ENCODE results near the gene NTSR1. TPM values are rescaled to one million over a fixed set of nuclear protein-coding genes. Genes with fewer than 3 reads are reported as not detected.

The NTSR1 gene
- total and polyA plus RNA-seq, 2 of the 13 experiments (the other 11 are each of a cell fraction or from before 2014, with no cell fraction given): 0.09 to 0.12 TPM

- Histone ChIP-seq H3K9ac (ENCODE audit: insufficient read depth, low read depth, low read length) (peak overlapping the region; percentile 68), H2AFZ (ENCODE audit: low read length) (no peak overlapping the region), H4K20me1 (ENCODE audit: insufficient read depth, low read length) (peaks cover 5% of the 10 kb centered on the region; the same call in 1 of the 2 replicates), H3K4me2 (ENCODE audit: low read depth, low read length) (peak overlapping the region; percentile 88), H3K27me3 (ENCODE audit: control insufficient read depth in 1 of 2, insufficient read depth in 2 of 2, low read length in 2 of 2) (peaks cover 6 to 38% of the 10 kb centered on the region in 2 experiments; a peak in 4 of 5 replicates), H3K4me3 (replicated peaks in 1 of 3; ENCODE audit: insufficient read depth in 1 of 3, low read depth in 2 of 3, low read length in 3 of 3) (peak overlapping the region in 1 of 3 experiments; percentile 75; a peak in 2 of 6 replicates), H3K27ac (ENCODE audit: extremely low read length, insufficient read depth, low read length) (no peak overlapping the region), H3K9me3 (ENCODE audit: low read length) (no peaks in the 10 kb centered on the region), H3K79me2 (ENCODE audit: insufficient read depth, low read length) (peaks cover 8% of the 10 kb centered on the region), H3K4me1 (ENCODE audit: insufficient read depth, low read length) (peaks cover 54% of the 10 kb centered on the region), H3K36me3 (replicated peaks in 1 of 2; ENCODE audit: control insufficient read depth in 1 of 2, insufficient read depth in 2 of 2, low read length in 2 of 2) (peaks cover 5 to 6% of the 10 kb centered on the region in 2 experiments; a peak in 2 of 5 replicates)
- WGBS (ENCODE audit: low lambda C conversion rate): 46% methylated on average over 22 of the region's 22 CpGs
- in situ Hi-C loops (cut with HindIII; ENCODE audit: extremely low pct_ligation_motif_present, low pct_unique_long_range_greater_than_20kb): loop anchor here (5.0 to 25.0 kb wide), 3 partner anchors 126 to 281 kb away; no protein-coding TSS in a partner anchor
- FAIRE-seq: no peak
- no peak for ATAC-seq
- BruUV-seq (replicated peaks): no TSS peak
- ChIA-PET POLR2A (interaction anchor here (1.2 to 4.2 kb wide), 11 partner anchors 12 to 381 kb away, joined by 3 to 110 read pairs (median 11); partner anchors contain the start of genes COL9A3, DIDO1 and OGFR), CTCF (ENCODE audit: low intra/inter-chr PET ratio, low total read pairs) (interaction anchor here (3.9 kb wide), 1 partner anchor 125 kb away, joined by 93 read pairs; no protein-coding TSS in a partner anchor)
- intact Hi-C loops (cut with micrococcal nuclease; ENCODE audit: unreplicated experiment): loop anchor here (5.0 to 10.0 kb wide), 3 partner anchors 106 to 418 kb away; no protein-coding TSS in a partner anchor
- no peak for DNase-seq (ENCODE audit: low spot score)
- TF ChIP-seq ZNF281 (CRISPR knock-in tag; IDR thresholded peaks at IDR 0.05; ENCODE audit: borderline replicate concordance): no peak
- 0 out of 2 replicates have a peak, but pooled peaks have one; percentile 44 for TF ChIP-seq ZKSCAN5 (CRISPR knock-in tag; IDR thresholded peaks at IDR 0.05)
- 0 out of 2 replicates have a peak, but pooled peaks have one; percentile 4 for TF ChIP-seq ZBTB21 (CRISPR knock-in tag; IDR thresholded peaks at IDR 0.05)
- TF ChIP-seq SCMH1 (CRISPR knock-in tag; IDR thresholded peaks at IDR 0.05; ENCODE audit: borderline replicate concordance): no peak
- 0 out of 2 replicates have a peak, but pooled peaks have one; percentile 34 for TF ChIP-seq ZSCAN21 (CRISPR knock-in tag; IDR thresholded peaks at IDR 0.05; ENCODE audit: borderline replicate concordance)
- TF ChIP-seq, protein P1, sequence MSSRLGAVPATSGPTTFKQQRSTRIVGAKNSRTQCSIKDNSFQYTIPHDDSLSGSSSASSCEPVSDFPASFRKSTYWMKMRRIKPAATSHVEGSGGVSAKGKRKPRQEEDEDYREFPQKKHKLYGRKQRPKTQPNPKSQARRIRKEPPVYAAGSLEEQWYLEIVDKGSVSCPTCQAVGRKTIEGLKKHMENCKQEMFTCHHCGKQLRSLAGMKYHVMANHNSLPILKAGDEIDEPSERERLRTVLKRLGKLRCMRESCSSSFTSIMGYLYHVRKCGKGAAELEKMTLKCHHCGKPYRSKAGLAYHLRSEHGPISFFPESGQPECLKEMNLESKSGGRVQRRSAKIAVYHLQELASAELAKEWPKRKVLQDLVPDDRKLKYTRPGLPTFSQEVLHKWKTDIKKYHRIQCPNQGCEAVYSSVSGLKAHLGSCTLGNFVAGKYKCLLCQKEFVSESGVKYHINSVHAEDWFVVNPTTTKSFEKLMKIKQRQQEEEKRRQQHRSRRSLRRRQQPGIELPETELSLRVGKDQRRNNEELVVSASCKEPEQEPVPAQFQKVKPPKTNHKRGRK (CRISPR knock-in tag; IDR thresholded peaks at IDR 0.05): 0 out of 2 replicates have a peak, but pooled peaks have one; percentile 13
- TF ChIP-seq BORCS8-MEF2B (CRISPR knock-in tag; IDR thresholded peaks at IDR 0.05): peak; percentile 9; the same call in 1 of the 2 replicates
- peak; percentile 30 for TF ChIP-seq SRSF1 (optimal IDR thresholded peaks at IDR 0.05; ENCODE audit: low read depth, low read length)
- TF ChIP-seq ZNF3 (CRISPR knock-in tag; IDR thresholded peaks at IDR 0.05): no peak
- no peak for TF ChIP-seq CCAR2 (optimal IDR thresholded peaks at IDR 0.05; ENCODE audit: low read depth, low read length)
- TF ChIP-seq MEF2D (CRISPR knock-in tag; IDR thresholded peaks at IDR 0.05): no peak
- TF ChIP-seq, protein P2, sequence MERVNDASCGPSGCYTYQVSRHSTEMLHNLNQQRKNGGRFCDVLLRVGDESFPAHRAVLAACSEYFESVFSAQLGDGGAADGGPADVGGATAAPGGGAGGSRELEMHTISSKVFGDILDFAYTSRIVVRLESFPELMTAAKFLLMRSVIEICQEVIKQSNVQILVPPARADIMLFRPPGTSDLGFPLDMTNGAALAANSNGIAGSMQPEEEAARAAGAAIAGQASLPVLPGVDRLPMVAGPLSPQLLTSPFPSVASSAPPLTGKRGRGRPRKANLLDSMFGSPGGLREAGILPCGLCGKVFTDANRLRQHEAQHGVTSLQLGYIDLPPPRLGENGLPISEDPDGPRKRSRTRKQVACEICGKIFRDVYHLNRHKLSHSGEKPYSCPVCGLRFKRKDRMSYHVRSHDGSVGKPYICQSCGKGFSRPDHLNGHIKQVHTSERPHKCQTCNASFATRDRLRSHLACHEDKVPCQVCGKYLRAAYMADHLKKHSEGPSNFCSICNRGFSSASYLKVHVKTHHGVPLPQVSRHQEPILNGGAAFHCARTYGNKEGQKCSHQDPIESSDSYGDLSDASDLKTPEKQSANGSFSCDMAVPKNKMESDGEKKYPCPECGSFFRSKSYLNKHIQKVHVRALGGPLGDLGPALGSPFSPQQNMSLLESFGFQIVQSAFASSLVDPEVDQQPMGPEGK (CRISPR knock-in tag; IDR thresholded peaks at IDR 0.05): no peak
- TF ChIP-seq ZNF749 (CRISPR knock-in tag; IDR thresholded peaks at IDR 0.05; ENCODE audit: borderline replicate concordance): 0 out of 2 replicates have a peak, but pooled peaks have one; percentile 23
- TF ChIP-seq ZNF709 (CRISPR knock-in tag; IDR thresholded peaks at IDR 0.05): peak; percentile 13; the same call in 1 of the 2 replicates
- TF ChIP-seq ZNF598 (CRISPR knock-in tag; IDR thresholded peaks at IDR 0.05; ENCODE audit: borderline replicate concordance): 0 out of 2 replicates have a peak, but pooled peaks have one; percentile 79
- peak; percentile 36 for TF ChIP-seq ZNF501 (CRISPR knock-in tag; IDR thresholded peaks at IDR 0.05)
Observed at GRCh38 chr20:62792940-62793756, 84.5 kb downstream of the NTSR1 start.
